ENCODE results near the gene MYF6.

Gene MYF6

GRCh38 chr12:80717856-80718255, 10.4 kb downstream of the MYF6 start:
- Histone ChIP-seq H3K4me3 (no peak overlapping the region), H3K27ac (no peak overlapping the region)
- no peak for DNase-seq (ENCODE audit: low spot score)
- no peak for TF ChIP-seq CTCF (IDR thresholded peaks at IDR 0.05)

GRCh38 chr12:80720516-80720915, 13.1 kb downstream of the MYF6 start:
- DNase-seq (ENCODE audit: low spot score), result no peak
- TF ChIP-seq CTCF (IDR thresholded peaks at IDR 0.05), result no peak
- Histone ChIP-seq H3K27ac (no peak overlapping the region), H3K4me3 (no peak overlapping the region)

- no peak overlapping the region for H3K27ac ChIP-seq
- no peak for DNase-seq (ENCODE audit: low spot score)
- H3K4me3 ChIP-seq, result no peak overlapping the region
- no peak for TF ChIP-seq CTCF (IDR thresholded peaks at IDR 0.05)
These were observed 13.9 kb downstream of the MYF6 start for GRCh38 chr12:80721326-80721725.

- DNase-seq (ENCODE audit: low spot score), result no peak
- Histone ChIP-seq H3K27ac (no peak overlapping the region), H3K4me3 (no peak overlapping the region)
- no peak for TF ChIP-seq CTCF (IDR thresholded peaks at IDR 0.05)
These were observed 38.5 kb downstream of the MYF6 start for GRCh38 chr12:80745851-80746505.

GRCh38 chr12:80747800-80748199, 40.4 kb downstream of the MYF6 start:
- DNase-seq (ENCODE audit: low spot score), result no peak
- no peak overlapping the region for H3K4me3 ChIP-seq
- no peak for TF ChIP-seq CTCF (IDR thresholded peaks at IDR 0.05)
- no peak overlapping the region for H3K27ac ChIP-seq

GRCh38 chr12:80749456-80749855, 42.0 kb downstream of the MYF6 start:
- Histone ChIP-seq H3K4me3 (no peak overlapping the region), H3K27ac (no peak overlapping the region)
- no peak for TF ChIP-seq CTCF (IDR thresholded peaks at IDR 0.05)
- DNase-seq (ENCODE audit: low spot score), result no peak

GRCh38 chr12:80752464-80752863, 45.0 kb downstream of the MYF6 start:
- no peak for DNase-seq (ENCODE audit: low spot score)
- H3K27ac ChIP-seq, result no peak overlapping the region
- no peak for TF ChIP-seq CTCF (IDR thresholded peaks at IDR 0.05)
- no peak overlapping the region for H3K4me3 ChIP-seq

Data from coronary artery (tissue), 2 donors.